Superior temporal gyrus (tissue), 1 donor: ENCODE data around the gene MET.

ENCODE experiments used
- DNase-seq: peaks from one replicate; pipeline ENCODE4 v3.0.0-alpha.2; 2016; ENCODE audit errors: extremely low spot score

The MET gene

GRCh38 chr7:116665332-116665996 is 6.5 kb upstream of the MET start:
- no peak for DNase-seq

GRCh38 chr7:116669769-116670168 is 2.2 kb upstream of the MET start:
- DNase-seq = no peak

GRCh38 chr7:116670409-116671015 is 1.5 kb upstream of the MET start:
- DNase-seq = no peak

GRCh38 chr7:116671111-116671510 is 885 bp upstream of the MET start:
- DNase-seq = no peak

- peak; percentile 52 for DNase-seq
These were observed 830 bp downstream of the MET start for GRCh38 chr7:116672596-116673456.

GRCh38 chr7:116673457-116673865 is 1.5 kb downstream of the MET start:
- no peak for DNase-seq

- DNase-seq = peak; percentile 40
These were observed 2.6 kb downstream of the MET start for GRCh38 chr7:116674508-116675173.

- DNase-seq = no peak
These were observed 3.9 kb downstream of the MET start for GRCh38 chr7:116675812-116676355.

GRCh38 chr7:116678780-116679179 is 6.8 kb downstream of the MET start:
- no peak for DNase-seq

GRCh38 chr7:116679500-116679899 is 7.5 kb downstream of the MET start:
- DNase-seq = no peak

- no peak for DNase-seq
These were observed 11.8 kb downstream of the MET start for GRCh38 chr7:116683786-116684185.

- DNase-seq = no peak
These were observed 14.0 kb downstream of the MET start for GRCh38 chr7:116686033-116686432.

GRCh38 chr7:116686812-116687419 is 14.9 kb downstream of the MET start:
- DNase-seq = no peak

- DNase-seq = no peak
These were observed 15.8 kb downstream of the MET start for GRCh38 chr7:116687801-116688201.

GRCh38 chr7:116689790-116690259 is 17.8 kb downstream of the MET start:
- no peak for DNase-seq

GRCh38 chr7:116691664-116692063 is 19.7 kb downstream of the MET start:
- DNase-seq = no peak

GRCh38 chr7:116692401-116693308 is 20.7 kb downstream of the MET start:
- no peak for DNase-seq

GRCh38 chr7:116696707-116697106 is 24.7 kb downstream of the MET start:
- no peak for DNase-seq

- DNase-seq = no peak
These were observed 25.2 kb downstream of the MET start for GRCh38 chr7:116697152-116697551.

GRCh38 chr7:116697761-116698160 is 25.8 kb downstream of the MET start:
- DNase-seq = no peak
